Posterior cingulate gyrus (tissue), 11 donors: ENCODE data around the gene PRPH2.
A peak's percentile ranks its signal among the peaks of the same experiment; 100 is the strongest.

Experiments
- DNase-seq, 10 donors: peaks; one replicate each; pipeline versions ENCODE4 v3.0.0 to v3.0.0-alpha.2; 2020 to 2021; ENCODE audit warnings: mixed read lengths in 3 of 10
- intact Hi-C: fragments of 100-400 bp; cut with DNase I; formaldehyde crosslinking; loops from one replicate; pipeline ENCODE4 v1.15.1; 2023

The PRPH2 gene

DNA sequence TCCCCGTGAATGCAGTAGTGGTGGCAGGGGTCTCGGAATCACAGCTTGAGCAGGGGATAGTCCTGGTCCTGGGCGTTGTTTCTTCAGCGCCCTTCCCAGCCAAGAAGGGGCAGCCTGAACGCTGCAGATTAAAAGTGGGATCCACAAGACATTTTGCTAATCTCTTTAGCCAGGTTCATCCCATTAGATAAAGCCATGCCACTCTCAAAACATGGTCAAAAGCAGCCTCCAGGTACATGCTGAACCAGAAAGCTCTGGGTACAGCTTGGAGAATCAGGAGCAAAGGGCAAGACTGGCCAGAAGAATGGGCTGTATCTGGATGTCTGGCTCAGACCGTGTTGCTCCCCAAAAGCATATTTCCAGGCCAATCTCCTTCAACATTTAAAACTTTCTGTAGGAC is at the start of gene PRPH2:
Gene PRPH2 (minus strand): TSS at position 101 of the 400 bp plus-strand sequence. CDS start 263 bp downstream, outside the sequence.
- no peak for DNase-seq
- intact Hi-C loops: loop anchor here (10.0 kb wide), 1 partner anchor 62 kb away; the partner anchor contains the start of gene BICRAL

DNA sequence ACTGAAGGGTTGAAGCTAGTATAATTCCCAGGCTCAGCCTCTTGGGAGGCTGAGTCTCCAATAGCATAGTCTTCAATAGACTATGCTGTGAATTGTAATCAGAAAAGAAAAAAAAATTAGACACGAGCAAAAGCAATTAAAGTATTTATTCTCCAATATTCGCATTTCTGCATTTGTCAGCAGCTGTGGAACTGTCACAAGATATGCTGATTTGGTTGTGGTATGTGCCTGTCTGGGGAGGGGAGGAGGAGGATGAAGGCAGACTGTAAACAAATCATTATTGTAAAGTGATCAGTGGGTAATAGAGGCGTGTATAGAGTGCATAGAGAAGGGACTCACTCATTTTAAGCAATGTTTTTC is 49.3 kb upstream of the PRPH2 start:
- no peak for DNase-seq
- intact Hi-C loops: no loop called here

GRCh38 chr6:42769836-42770235 is 47.4 kb upstream of the PRPH2 start:
- DNase-seq: no peak
- intact Hi-C loops: no loop called here

- intact Hi-C loops: no loop called here
These were observed 46.7 kb upstream of the PRPH2 start for GRCh38 chr6:42769051-42769450.

GRCh38 chr6:42766163-42766670 is 43.8 kb upstream of the PRPH2 start:
- DNase-seq: no peak
- intact Hi-C loops: no loop called here

More at GRCh38 chr6:42769051-42769450, 46.7 kb upstream of the PRPH2 start:
- DNase-seq: no peak

DNA sequence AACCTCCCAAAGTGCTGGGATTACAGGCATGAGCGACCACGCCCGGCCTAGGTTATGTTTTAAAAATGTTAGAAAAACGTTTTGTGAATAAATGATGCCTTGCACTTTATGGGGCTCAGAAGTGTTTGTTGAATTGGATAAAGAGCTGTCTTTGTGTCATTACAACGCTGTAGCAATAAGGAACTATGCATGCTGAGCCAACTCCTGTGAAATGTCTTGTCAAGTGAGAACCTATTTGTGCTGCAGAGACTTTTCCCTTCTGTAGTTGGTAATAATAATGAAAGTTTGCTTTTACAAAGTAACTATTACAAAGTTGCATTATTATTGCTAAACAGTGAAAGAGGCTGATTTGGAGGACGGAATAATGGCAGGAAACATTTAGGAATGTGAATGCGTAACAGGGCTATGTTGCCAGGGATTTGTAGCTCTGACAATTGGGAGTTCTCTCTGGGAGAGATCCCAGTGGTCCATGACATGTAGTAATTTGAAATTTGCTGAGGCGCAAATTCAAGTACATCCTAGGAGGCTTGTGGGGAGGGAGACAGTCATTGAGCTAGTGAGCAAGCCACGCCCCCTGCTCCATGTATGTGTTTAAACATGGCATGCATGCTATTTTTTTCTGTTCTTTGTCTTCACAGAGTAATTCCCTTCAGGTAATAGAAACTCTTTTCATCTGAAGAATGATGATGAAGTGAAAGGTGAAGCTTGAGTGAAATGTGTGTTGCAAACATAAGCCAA is 42.7 kb upstream of the PRPH2 start:
- intact Hi-C loops: no loop called here
- DNase-seq: no peak

DNA sequence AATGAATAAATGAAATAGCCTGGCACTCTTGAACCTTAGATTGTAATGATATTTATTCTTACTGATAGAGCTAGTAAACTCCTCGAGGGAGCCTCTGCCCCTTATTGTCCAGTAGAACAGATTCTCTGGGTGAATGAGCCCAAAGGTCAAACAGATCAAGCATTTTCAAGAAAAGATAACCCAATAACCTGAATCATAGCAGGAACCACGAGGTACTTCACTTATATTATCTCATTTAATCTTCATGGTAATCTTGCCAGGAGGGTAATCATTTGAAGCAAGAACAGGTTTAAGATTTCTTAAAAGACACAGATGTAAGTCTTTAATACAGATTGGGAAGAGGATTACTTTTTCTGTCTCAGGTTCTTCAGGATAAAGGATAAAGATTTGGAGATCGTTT is 40.6 kb upstream of the PRPH2 start:
- no peak for DNase-seq
- intact Hi-C loops: no loop called here

GRCh38 chr6:42762426-42762859 is 40.0 kb upstream of the PRPH2 start:
- intact Hi-C loops: no loop called here
- DNase-seq: no peak

DNA sequence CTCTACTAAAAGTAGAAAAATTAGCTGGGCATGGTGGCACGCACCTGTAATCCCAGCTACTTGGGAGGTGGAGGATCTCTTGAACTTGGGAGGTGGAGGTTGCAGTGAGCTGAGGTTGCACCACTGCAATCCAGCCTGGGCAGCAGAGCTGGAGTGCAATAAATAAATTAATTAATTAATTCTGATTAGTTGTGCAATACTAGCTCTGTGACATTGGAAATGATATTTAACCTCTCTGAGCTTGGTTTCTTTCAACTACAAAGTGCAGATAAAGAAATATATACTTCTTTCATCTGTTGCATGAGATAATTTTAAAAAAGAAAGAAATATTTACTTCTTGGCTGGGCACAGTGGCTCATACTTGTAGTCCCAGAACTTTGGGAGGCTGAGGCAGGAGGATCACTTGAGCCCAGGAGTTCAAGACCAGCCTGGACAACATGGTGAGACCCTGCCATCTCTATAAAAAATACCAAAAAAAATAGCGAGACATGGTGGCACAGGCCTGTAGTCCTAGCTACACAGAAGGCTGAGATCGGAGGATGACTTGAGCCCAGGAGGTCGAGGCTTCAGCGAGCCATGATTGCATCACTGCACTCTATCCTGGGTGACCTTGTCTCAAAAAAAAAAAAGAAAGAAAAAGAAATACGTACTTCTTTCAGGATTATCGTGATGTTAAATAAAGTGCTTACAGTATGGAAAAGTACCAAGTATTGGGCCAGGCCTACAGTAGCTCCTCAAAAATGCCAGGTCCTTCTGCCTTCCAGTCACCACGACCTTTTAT is 39.1 kb upstream of the PRPH2 start:
- DNase-seq: no peak
- intact Hi-C loops: no loop called here

DNA sequence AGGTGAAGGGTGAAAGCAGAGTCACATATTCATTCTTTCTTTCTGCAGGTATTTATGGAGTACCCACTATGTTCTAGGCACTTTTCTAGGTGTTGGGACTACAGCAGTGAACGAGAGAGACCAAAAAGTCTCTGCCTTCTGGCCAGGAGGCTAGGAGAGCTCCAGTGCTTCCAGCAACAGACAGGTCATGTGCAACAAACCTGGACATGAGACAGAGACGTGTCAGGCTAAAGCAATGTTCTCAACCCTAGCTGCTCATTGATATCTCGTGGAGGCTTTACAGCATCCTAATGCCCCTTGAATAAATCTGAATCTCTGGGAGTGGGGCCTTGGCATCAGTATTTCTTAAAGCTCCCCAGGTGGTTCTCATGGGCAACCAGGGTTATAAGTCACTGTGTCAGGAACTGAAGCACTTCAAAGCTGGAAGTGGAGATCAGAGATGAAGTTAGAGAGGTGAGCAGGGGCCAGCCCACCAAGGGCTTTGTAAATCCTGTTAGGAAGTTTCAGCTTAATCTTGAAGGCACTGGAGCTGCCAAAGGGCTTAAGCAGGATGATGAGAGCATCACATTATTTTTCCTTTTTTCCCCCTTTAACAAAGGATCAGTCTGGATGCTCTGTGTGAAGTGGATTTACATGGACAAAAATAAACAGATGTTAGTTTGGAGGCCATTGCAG is 36.5 kb upstream of the PRPH2 start:
- no peak for DNase-seq
- intact Hi-C loops: no loop called here

- intact Hi-C loops: no loop called here
- peak in 2 of 10 donors; percentile 21 to 87 for DNase-seq
These were observed 34.3 kb upstream of the PRPH2 start for GRCh38 chr6:42756722-42757121.

DNA sequence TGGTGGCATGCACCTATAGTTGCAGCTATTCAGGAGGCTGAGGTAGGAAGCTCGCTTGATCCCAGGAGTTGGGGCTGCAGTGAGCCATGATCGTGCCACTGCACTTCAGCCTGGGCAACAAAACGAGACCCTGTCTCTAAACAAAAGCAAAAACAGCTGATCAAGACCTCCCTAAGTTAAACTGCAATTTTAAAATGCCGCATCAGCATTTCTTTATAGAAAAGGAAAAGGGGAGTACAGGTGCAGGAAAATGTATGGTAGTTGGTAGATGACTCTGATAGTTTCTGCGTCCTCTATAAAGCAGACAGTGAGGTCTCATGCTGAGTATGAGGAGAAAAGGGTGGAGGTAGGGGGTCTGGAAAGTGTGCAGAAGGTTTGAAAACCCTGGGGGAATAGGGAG is 32.4 kb upstream of the PRPH2 start:
- intact Hi-C loops: no loop called here
- DNase-seq: no peak

DNA sequence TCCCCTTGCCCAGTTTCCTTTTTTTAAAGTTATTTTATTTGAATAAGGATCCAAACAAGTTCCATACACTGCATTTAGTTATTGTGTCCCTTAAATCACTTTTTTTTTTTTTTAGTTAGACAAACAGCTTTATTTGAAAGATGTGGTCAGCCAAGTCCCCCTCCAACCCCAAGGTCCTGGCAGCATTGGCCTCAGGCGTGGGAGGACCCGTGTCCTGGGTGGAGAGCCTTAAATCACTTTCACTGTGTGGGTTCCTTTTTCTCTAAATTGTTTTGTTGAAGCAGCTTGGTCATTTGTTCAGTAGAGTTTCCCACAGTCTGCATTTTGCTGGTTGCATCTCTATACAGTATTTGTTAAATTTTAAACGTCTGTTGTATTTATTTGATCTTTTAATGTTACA is 28.7 kb upstream of the PRPH2 start:
- DNase-seq: peak in 1 of 10 donors; percentile 54
- intact Hi-C loops: no loop called here

GRCh38 chr6:42748203-42748898 is 26.0 kb upstream of the PRPH2 start:
- DNase-seq: peak in 3 of 10 donors; percentile 12 to 62 (median 13)
- intact Hi-C loops: loop anchor here (5.0 kb wide), 1 partner anchor 129 kb away; the partner anchor contains the start of gene RPL7L1

- intact Hi-C loops: loop anchor here (1.0 to 5.0 kb wide), 2 partner anchors 37 to 131 kb away; partner anchors contain the start of gene RPL7L1
- DNase-seq: peak; percentile 59 to 96 (median 82)
These were observed 24.3 kb upstream of the PRPH2 start for GRCh38 chr6:42746463-42747391.

DNA sequence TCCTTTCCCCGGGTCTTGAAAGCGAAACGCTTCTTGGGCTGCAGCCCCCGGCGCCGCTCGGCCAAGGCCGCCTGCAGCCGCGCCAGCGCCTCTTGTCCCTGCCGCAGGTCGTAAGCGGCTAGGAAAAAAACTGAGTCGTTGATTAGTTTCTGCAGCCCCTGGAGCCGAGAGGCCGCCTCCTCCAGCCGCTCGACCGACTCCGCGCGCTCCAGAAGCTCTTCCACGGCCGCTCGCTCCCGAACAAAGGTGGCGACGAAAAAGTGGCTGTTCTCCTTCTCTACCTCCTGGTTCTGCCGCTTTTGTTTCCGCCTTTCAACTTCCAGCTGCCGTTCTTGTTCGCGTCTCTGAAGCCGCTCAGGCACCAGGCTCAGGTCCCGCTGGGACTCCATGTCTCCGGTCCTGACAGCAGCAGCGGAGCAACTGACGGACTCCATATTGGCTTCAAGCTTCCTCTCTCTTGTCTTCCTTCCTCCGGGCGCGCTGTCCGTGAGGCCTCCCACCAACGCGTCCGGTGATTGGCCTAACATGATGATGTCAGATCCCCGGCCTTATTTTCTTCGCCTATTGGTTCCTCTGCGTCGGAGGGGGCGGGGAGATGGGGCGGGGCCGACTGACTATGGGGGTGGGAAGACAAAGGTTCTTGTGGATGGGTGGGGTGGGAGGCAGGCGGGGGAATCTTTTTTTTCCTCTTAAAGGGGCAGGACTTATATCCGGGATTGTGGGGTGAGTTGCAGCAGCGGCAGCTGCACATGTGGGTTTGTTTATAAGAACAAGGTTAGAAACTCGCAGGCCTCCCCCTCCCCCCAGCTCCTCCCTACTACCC is 23.5 kb upstream of the PRPH2 start, which contains the start of gene TBCC:
Gene TBCC (minus strand): TSS at position 464 of the 823 bp plus-strand sequence. CDS start 30 bp downstream, at position 434.
- DNase-seq: peak; percentile 93 to 99 (median 96)
- intact Hi-C loops: loop anchor here (1.0 to 5.0 kb wide), 3 partner anchors 19 to 131 kb away; partner anchors contain the start of gene RPL7L1

GRCh38 chr6:42745083-42745639 is 22.8 kb upstream of the PRPH2 start:
- DNase-seq: peak in 8 of 10 donors; percentile 11 to 86 (median 25)
- intact Hi-C loops: loop anchor here (2.0 to 5.0 kb wide), 2 partner anchors 18 to 132 kb away; partner anchors contain the start of gene RPL7L1
